NCI-H82 treated with DMSO at 0.1 percent for 48 hours (cell line): ENCODE results near the gene SERPINB6.
"Not testable (repeated sequence)": the region's sequence is repeated elsewhere in the genome, so short reads cannot be mapped to it uniquely, and the experiment has no call there.

Experiments
- DNase-seq: peaks from one replicate; lab custom pipeline; 2025; ENCODE audit not compliant: unreplicated experiment; lab: John Stamatoyannopoulos, UW

The SERPINB6 gene

DNA sequence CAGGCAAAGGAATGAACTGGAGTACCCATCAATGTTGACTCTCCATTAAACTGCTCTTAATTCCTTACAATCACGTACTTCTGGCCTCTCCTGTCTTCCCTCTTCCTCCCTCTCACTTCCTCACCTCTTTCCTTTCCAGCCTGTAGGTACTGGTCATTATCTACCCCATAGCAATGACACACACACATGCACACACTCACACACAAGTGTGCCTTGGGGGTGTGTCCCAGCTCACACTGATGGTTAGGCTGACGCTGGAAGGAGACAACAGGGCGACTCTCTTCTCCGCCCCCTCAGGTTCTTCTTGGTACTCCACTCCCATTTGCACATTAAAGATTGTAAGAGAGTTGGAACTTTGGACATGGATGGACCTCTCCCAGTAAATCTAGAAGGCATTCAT, 54.3 kb downstream of the SERPINB6 start:
- DNase-seq = no peak

- no peak for DNase-seq
Observed at GRCh38 chr6:2916158-2916925, 55.0 kb downstream of the SERPINB6 start.

- DNase-seq = no peak
Observed at GRCh38 chr6:2915150-2915549, 56.2 kb downstream of the SERPINB6 start.

DNA sequence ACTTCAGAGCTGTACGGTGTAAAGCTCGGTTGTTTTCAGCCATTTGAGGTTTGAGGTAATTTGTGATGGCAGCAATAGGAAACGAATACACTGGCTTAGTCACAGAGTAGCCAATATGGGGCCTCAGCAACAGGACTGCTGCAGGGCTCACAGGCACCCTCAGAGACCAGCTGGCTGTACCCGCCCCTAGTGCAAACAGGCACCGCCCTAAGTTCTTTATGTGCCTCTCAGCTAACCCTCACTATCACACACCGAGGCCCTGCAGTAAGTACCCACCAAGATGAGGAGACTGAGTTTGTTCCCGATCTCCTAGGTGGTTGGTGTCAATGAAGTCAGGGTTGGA, 57.1 kb downstream of the SERPINB6 start:
- DNase-seq = no peak

DNA sequence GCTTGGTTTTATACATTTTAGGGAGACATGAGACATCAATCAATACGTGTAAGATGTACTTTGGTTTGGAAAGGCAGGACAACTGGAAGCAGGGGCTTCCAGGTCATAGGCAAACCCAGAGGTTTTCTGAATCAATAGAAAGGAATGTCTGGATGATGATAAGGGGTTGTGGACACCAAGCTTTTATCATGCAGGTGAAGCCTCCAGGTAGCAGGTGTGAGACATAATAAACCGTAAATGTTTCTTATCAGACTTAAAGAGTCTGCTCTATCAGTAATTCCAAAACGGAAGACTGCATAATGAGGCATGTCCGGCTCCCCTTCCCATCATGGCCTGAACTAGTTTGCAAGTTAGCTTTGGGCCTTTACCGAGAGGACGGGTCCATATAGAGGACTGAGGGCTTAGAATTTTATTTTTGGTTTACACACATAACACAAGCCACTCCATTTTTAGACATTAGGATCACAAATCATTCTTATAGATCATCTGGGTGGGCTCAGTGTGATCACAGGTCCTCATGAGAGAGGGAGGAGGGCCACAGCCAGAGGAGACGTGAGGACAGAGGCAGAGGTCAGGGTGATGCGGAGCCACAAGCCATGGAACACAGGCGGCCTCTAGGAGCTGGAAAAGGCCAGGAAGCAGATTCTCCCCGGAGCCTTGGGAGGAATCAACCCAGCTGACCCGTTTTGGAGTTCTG, 57.6 kb downstream of the SERPINB6 start:
- no peak for DNase-seq

GRCh38 chr6:2911171-2911570, 60.2 kb downstream of the SERPINB6 start:
- no peak for DNase-seq

GRCh38 chr6:2909718-2910117, 61.6 kb downstream of the SERPINB6 start:
- DNase-seq = peak; percentile 22

GRCh38 chr6:2909051-2909606, 62.2 kb downstream of the SERPINB6 start:
- not testable (repeated sequence) for DNase-seq

GRCh38 chr6:2908516-2908915, 62.9 kb downstream of the SERPINB6 start:
- peak; percentile 78 for DNase-seq

DNA sequence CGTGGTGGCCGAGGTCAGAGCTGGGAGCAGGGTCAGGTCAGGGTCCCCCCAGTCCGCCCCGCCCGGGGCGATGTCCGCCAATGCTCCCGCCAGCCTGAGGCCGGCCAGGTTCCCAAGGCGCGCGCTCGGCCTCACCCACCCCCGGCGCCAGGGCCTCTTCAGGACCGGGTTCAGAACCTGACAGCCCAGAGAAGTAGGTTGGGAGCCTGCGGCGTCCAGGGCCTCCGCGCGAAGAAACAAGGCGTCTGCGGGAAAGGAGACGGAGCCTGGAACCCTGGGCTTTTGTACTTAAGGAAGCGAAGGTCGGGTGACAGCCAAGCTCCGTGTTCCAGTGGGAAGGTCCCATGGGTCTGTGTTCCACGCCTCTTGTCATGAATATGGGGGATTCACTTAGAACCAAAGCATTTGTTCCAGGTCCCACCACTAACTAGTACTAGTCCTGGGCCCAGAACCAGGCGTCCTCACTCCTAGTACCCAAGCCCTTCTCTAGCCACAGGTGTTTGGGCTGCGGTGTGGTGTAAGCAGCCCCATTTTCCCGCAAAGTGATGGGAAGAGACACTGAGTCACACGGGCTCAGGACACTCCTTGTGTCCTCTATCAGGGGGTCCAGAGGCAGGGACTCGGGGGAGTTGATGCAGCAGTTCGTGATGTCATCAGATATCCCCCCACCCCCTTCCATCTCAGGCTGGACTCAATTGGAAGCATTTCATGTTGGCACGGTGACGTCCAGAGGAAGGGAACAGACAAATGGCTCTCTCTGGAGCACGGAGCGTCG, 67.8 kb downstream of the SERPINB6 start:
- not testable (repeated sequence) for DNase-seq

DNA sequence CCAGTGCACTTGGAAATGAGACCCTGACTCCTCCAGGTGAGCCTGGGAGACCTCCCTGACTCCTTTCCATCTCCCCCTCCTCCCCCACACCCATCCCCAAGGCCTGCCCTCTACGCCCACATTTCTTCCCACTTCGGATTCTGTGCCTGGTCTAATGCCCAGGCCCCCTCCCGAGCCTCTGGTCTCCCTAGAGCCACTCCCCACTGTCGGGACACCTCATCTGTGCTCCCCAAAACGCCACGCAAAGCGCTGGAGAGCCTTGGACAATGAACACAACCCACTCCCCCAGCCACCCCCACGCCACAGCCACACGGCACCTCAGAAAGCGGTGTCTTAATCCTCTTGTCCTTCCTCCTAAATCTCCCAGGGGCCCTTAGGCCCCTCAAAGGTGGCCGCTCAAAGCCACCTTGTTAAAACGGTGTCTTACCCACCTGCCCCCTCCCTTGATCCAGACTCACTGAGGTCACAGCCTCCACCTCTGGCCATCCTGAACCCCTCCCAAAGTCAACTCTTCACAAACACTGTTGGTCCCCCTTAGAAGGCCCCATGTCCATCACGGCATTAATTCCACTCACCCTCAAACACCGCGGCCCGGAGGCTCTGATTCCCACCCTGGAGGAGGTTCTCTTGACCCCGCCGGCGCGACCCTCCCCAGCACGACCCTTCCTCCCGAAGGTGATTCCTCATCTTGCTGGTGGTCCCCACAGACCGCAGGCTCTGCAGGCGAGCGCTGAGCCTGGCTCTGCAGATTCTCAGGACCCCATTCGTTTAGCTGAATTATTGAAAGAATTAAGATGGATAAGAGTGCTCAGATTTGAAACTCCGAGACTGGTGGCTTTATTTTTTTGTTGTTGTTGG, 69.5 kb downstream of the SERPINB6 start:
- not testable (repeated sequence) for DNase-seq

DNA sequence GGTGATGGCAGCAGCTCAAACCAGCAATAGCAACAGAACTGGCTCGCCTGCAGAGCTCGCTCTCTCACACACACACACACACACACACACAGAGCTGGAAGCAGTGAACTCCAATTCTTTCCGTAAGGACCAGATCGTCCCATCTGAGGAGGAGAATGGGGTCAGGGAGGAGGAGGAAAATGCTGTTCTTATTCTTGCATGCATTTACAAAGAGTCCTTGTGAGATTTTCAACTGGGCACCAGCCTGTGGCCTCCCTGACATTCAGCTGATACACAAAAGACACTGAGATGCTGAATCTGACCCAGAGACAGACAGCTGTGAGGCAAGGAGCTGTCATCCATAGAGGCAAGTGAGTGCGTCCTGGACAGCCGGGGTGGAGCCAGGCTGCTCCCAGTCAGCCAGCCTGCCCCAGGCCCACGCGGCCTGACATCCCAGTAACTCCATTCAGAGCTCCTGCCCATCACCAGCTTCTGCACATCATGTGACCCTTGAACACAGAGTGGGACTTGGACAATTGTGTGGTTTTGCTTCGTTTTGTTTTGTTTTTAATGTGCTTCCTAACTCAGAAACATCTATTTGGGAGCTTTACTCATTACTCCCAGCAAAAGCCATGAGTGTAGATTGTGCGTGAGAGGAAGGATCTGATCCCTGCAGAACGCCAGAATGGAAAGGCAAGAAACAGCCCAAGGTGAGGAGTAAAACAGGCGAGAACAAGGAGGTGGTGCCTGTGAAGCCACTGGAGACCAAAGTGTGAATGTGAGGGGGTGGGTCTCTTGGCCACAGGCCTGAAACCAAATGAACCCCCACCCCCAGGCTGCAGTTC, 70.3 kb downstream of the SERPINB6 start:
- DNase-seq = no peak

- DNase-seq = no peak
Observed at GRCh38 chr6:2900221-2900807, 71.1 kb downstream of the SERPINB6 start.

DNA sequence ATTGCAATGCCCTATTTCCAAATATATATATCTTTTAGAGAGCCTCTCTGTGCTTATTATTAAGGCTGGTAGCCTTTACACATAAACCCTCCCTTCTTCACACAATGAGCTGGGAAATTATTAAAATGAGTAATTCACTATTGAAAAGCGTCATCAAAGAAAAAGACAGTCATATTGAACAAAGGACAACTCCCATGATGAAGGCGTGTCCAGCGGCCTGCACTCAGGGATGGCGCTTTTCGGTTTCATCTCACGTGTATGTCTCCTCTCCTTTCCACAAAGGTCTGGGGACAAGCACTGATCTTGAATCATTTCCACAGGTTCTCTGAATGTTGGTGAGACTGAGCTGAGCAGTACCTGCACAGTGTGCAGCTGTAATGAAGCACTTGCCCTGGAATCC, 71.8 kb downstream of the SERPINB6 start:
- no peak for DNase-seq
